ENCODE data around the gene CATSPER3. TPM values are rescaled to one million over a fixed set of nuclear protein-coding genes. Genes with fewer than 3 reads are reported as not detected.
"Not testable (repeated sequence)": the region's sequence is repeated elsewhere in the genome, so short reads cannot be mapped to it uniquely, and the experiment has no call there.

CATSPER3 gene
- total RNA-seq, 1 donor from 2014 or later: 0.10 TPM

- DNase-seq (ENCODE audit: low read depth): peak; percentile 17
Measured at GRCh38 chr5:134975078-134975715, 7.5 kb downstream of the CATSPER3 start.

- DNase-seq (ENCODE audit: low read depth): peak; percentile 67
Measured at GRCh38 chr5:134975843-134976242, 8.1 kb downstream of the CATSPER3 start.

GRCh38 chr5:134976841-134977240 is 9.1 kb downstream of the CATSPER3 start:
- no peak for DNase-seq (ENCODE audit: low read depth)

- DNase-seq (ENCODE audit: low read depth): no peak
Measured at GRCh38 chr5:134979416-134979815, 11.7 kb downstream of the CATSPER3 start.

- DNase-seq (ENCODE audit: low read depth): no peak
Measured at GRCh38 chr5:134982230-134982629, 14.5 kb downstream of the CATSPER3 start.

- no peak for DNase-seq (ENCODE audit: low read depth)
Measured at GRCh38 chr5:134989266-134989830, 21.6 kb downstream of the CATSPER3 start.

- not testable (repeated sequence) for DNase-seq (ENCODE audit: low read depth)
Measured at GRCh38 chr5:134990183-134990582, 22.5 kb downstream of the CATSPER3 start.

GRCh38 chr5:134992148-134992547 is 24.4 kb downstream of the CATSPER3 start:
- no peak for DNase-seq (ENCODE audit: low read depth)

GRCh38 chr5:134993161-134993560 is 25.5 kb downstream of the CATSPER3 start:
- no peak for DNase-seq (ENCODE audit: low read depth)

GRCh38 chr5:134994560-134995156 is 27.0 kb downstream of the CATSPER3 start:
- no peak for DNase-seq (ENCODE audit: low read depth)

- DNase-seq (ENCODE audit: low read depth): no peak
Measured at GRCh38 chr5:134995850-134996402, 28.2 kb downstream of the CATSPER3 start.

- no peak for DNase-seq (ENCODE audit: low read depth)
Measured at GRCh38 chr5:134997015-134997414, 29.3 kb downstream of the CATSPER3 start.

- DNase-seq (ENCODE audit: low read depth): not testable (repeated sequence)
Measured at GRCh38 chr5:134998068-134998467, 30.4 kb downstream of the CATSPER3 start.

- no peak for DNase-seq (ENCODE audit: low read depth)
Measured at GRCh38 chr5:135004376-135004775, 36.7 kb downstream of the CATSPER3 start.

- no peak for DNase-seq (ENCODE audit: low read depth)
Measured at GRCh38 chr5:135005076-135005475, 37.4 kb downstream of the CATSPER3 start.

- DNase-seq (ENCODE audit: low read depth): no peak
Measured at GRCh38 chr5:135007305-135007704, 39.6 kb downstream of the CATSPER3 start.

GRCh38 chr5:135007749-135008363 is 40.1 kb downstream of the CATSPER3 start:
- DNase-seq (ENCODE audit: low read depth): no peak

- DNase-seq (ENCODE audit: low read depth): no peak
Measured at GRCh38 chr5:135008556-135008955, 40.8 kb downstream of the CATSPER3 start.

GRCh38 chr5:135008981-135009735 is 41.5 kb downstream of the CATSPER3 start:
- DNase-seq (ENCODE audit: low read depth): no peak

GRCh38 chr5:135009736-135010501 is 42.2 kb downstream of the CATSPER3 start:
- DNase-seq (ENCODE audit: low read depth): no peak

All from renal cortical epithelial cell (primary cell).